Stimulated activated CD4-positive, alpha-beta T cell treated with anti-CD3 and anti-CD28 coated beads, Interleukin-1b, Interleukin-23, amount 100 ng/mL, for 1 hour (primary cell): ENCODE results near the gene PRAMEF2.
"Not testable (repeated sequence)": the region's sequence is repeated elsewhere in the genome, so short reads cannot be mapped to it uniquely, and the experiment has no call there.

Experiments used
- DNase-seq, 2 donors: peaks; one replicate each; pipeline ENCODE4 v3.0.0-alpha.2; 2020; ENCODE audit warnings: low read depth in 2 of 2

PRAMEF2 gene

GRCh38 chr1:12856786-12857185, at the start of gene PRAMEF2:
Gene PRAMEF2, plus strand, starts transcription at chr1:12857086. Its CDS starts 1,924 bp downstream, at chr1:12859010.
- not testable (repeated sequence) for DNase-seq

GRCh38 chr1:12809933-12810332, 47.0 kb upstream of the PRAMEF2 start:
- DNase-seq, result no peak

GRCh38 chr1:12810691-12811408, 46.0 kb upstream of the PRAMEF2 start:
- DNase-seq, result no peak

- DNase-seq, result no peak
Observed at GRCh38 chr1:12811409-12811784, 45.5 kb upstream of the PRAMEF2 start.

GRCh38 chr1:12819061-12819460, 37.8 kb upstream of the PRAMEF2 start:
- not testable (repeated sequence) for DNase-seq

- not testable (repeated sequence) for DNase-seq
Observed at GRCh38 chr1:12831310-12831709, 25.6 kb upstream of the PRAMEF2 start, which contains the start of gene PRAMEF11. Gene PRAMEF11, minus strand, starts transcription at chr1:12831410. Its CDS starts 2,621 bp downstream, at chr1:12828789.

- DNase-seq, result not testable (repeated sequence)
Observed at GRCh38 chr1:12833251-12833650, 23.6 kb upstream of the PRAMEF2 start.

- DNase-seq, result not testable (repeated sequence)
Observed at GRCh38 chr1:12848620-12849019, 8.3 kb upstream of the PRAMEF2 start, which contains the start of gene HNRNPCL1. Gene HNRNPCL1, minus strand, starts transcription at chr1:12848720. Its CDS starts 431 bp downstream, at chr1:12848289.

- no peak for DNase-seq
Observed at GRCh38 chr1:12851779-12852178, 5.1 kb upstream of the PRAMEF2 start.

- DNase-seq, result not testable (repeated sequence)
Observed at GRCh38 chr1:12863131-12863880, 6.4 kb downstream of the PRAMEF2 start.

- DNase-seq, result not testable (repeated sequence)
Observed at GRCh38 chr1:12878453-12878852, 21.6 kb downstream of the PRAMEF2 start.

GRCh38 chr1:12886101-12886500, 29.2 kb downstream of the PRAMEF2 start, which contains the start of gene PRAMEF4:
Gene PRAMEF4, minus strand, starts transcription at chr1:12886201. Its CDS starts 2,807 bp downstream, at chr1:12883394.
- not testable (repeated sequence) for DNase-seq

- not testable (repeated sequence) for DNase-seq
Observed at GRCh38 chr1:12898170-12898569, 41.3 kb downstream of the PRAMEF2 start, which contains the start of gene PRAMEF10. Gene PRAMEF10, minus strand, starts transcription at chr1:12898270. Its CDS starts 2,423 bp downstream, at chr1:12895847.

GRCh38 chr1:12899186-12899585, 42.3 kb downstream of the PRAMEF2 start:
- DNase-seq, result not testable (repeated sequence)

GRCh38 chr1:12903793-12904572, 47.1 kb downstream of the PRAMEF2 start:
- DNase-seq, result not testable (repeated sequence)
